Measurements from ENCODE around the gene COL28A1. TPM values are rescaled to one million over a fixed set of nuclear protein-coding genes. Genes with fewer than 3 reads are reported as not detected.

The COL28A1 gene
- total RNA-seq, 1 donor from 2014 or later, result 0.60 TPM

DNA sequence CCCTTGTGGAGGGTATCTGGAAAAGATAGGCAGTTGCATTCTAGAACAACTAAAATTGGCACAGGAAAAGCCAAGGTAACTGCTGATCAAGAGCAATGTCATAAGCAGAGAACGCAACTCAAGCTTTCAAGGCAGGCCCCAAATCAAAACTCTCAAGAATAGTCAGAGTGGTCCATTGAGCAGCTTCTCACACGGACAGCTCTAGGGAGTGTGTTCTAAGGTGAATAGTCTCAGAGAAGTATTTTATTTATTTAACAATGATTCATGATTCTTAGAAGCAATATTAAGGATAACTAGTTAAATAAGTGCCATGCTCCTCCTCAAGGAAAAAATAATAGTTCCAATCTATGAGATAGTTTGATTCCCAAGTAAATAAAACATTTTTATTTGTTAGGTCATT lies 83.0 kb downstream of the COL28A1 start:
- TF ChIP-seq CTCF (IDR thresholded peaks at IDR 0.05), result no peak
- no peak for TF ChIP-seq EZH2phosphoT487 (IDR thresholded peaks at IDR 0.05)
- no peak for TF ChIP-seq EZH2 (IDR thresholded peaks at IDR 0.05)
- H3K4me3 ChIP-seq, result no peak overlapping the region
- no peaks in the 10 kb centered on the region for H3K27me3 Mint-ChIP-seq (ENCODE audit: insufficient read depth, low read depth)
- H3K36me3 ChIP-seq, result peaks cover 9% of the 10 kb centered on the region
- H3K4me3 Mint-ChIP-seq, result no peak overlapping the region
- H3K4me1 ChIP-seq, result no peaks in the 10 kb centered on the region
- no peaks in the 10 kb centered on the region for H3K79me2 ChIP-seq (ENCODE audit: low read depth)
- DNase-seq (ENCODE audit: low spot score), result no peak
- H3K27ac Mint-ChIP-seq, result no peak overlapping the region
- no peaks in the 10 kb centered on the region for H3K4me1 Mint-ChIP-seq
- H3F3A ChIP-seq (ENCODE audit: low read depth), result no peaks in the 10 kb centered on the region
- no peak overlapping the region for H3K4me2 ChIP-seq
- no peak overlapping the region for H2AFZ ChIP-seq (replicated peaks)
- H3K27me3 ChIP-seq, result no peaks in the 10 kb centered on the region
- peaks cover 24% of the 10 kb centered on the region for H3K9me3 ChIP-seq (ENCODE audit: low read depth)
- no peak overlapping the region for H3K27ac ChIP-seq
- peaks cover 6% of the 10 kb centered on the region for H3K9me3 Mint-ChIP-seq
- no peaks in the 10 kb centered on the region for H3K36me3 Mint-ChIP-seq
- no peak overlapping the region for H3K9ac ChIP-seq
- H4K20me1 ChIP-seq (ENCODE audit: low read depth), result no peaks in the 10 kb centered on the region

GRCh38 chr7:7452119-7452518 lies 83.6 kb downstream of the COL28A1 start:
- Histone ChIP-seq H3K4me1 (no peaks in the 10 kb centered on the region), H3K36me3 (peaks cover 9% of the 10 kb centered on the region), H3K27ac (no peak overlapping the region), H2AFZ (replicated peaks) (no peak overlapping the region), H3F3A (ENCODE audit: low read depth) (no peaks in the 10 kb centered on the region), H3K27me3 (no peaks in the 10 kb centered on the region), H3K9ac (no peak overlapping the region), H3K79me2 (ENCODE audit: low read depth) (no peaks in the 10 kb centered on the region), H3K4me3 (no peak overlapping the region), H3K9me3 (ENCODE audit: low read depth) (peaks cover 27% of the 10 kb centered on the region), H3K4me2 (no peak overlapping the region), H4K20me1 (ENCODE audit: low read depth) (no peaks in the 10 kb centered on the region)
- Mint-ChIP-seq H3K27me3 (ENCODE audit: insufficient read depth, low read depth) (no peaks in the 10 kb centered on the region), H3K4me1 (no peaks in the 10 kb centered on the region), H3K9me3 (peaks cover 9% of the 10 kb centered on the region), H3K36me3 (no peaks in the 10 kb centered on the region), H3K4me3 (no peak overlapping the region), H3K27ac (no peak overlapping the region)
- TF ChIP-seq CTCF (IDR thresholded peaks at IDR 0.05), result no peak
- TF ChIP-seq EZH2phosphoT487 (IDR thresholded peaks at IDR 0.05), result no peak
- TF ChIP-seq EZH2 (IDR thresholded peaks at IDR 0.05), result no peak
- no peak for DNase-seq (ENCODE audit: low spot score)

DNA sequence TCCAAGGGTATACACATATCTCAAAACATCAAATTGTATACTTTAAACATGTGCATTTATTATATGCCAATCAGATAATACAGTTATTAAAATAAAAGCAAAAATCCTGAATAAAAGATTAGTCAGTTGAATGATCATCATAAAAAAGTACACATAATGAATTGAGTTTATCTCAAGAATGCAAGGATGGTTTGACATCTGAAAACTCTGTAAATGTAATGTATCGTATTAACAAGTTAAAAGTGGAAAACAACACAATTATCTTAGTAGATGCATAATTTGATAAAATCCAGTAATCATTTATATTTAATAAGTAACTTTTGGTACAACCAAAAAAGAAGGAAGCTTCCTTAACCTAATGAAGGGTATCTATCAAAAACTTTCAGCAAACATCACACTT lies 86.6 kb downstream of the COL28A1 start:
- peaks cover 27% of the 10 kb centered on the region for H3K9me3 ChIP-seq (ENCODE audit: low read depth)
- no peak overlapping the region for H3K27ac Mint-ChIP-seq
- no peak for DNase-seq (ENCODE audit: low spot score)
- H3K4me3 ChIP-seq, result no peak overlapping the region
- H3K9me3 Mint-ChIP-seq, result peaks cover 16% of the 10 kb centered on the region
- H2AFZ ChIP-seq (replicated peaks), result no peak overlapping the region
- no peak overlapping the region for H3K4me3 Mint-ChIP-seq
- H3K27me3 ChIP-seq, result no peaks in the 10 kb centered on the region
- H3F3A ChIP-seq (ENCODE audit: low read depth), result no peaks in the 10 kb centered on the region
- TF ChIP-seq EZH2 (IDR thresholded peaks at IDR 0.05) (no peak), CTCF (IDR thresholded peaks at IDR 0.05) (no peak), EZH2phosphoT487 (IDR thresholded peaks at IDR 0.05) (no peak)
- no peak overlapping the region for H3K27ac ChIP-seq
- peaks cover 2% of the 10 kb centered on the region for H3K27me3 Mint-ChIP-seq (ENCODE audit: insufficient read depth, low read depth)
- H3K79me2 ChIP-seq (ENCODE audit: low read depth), result no peaks in the 10 kb centered on the region
- H3K9ac ChIP-seq, result no peak overlapping the region
- no peaks in the 10 kb centered on the region for H3K4me1 ChIP-seq
- peaks cover 9% of the 10 kb centered on the region for H3K36me3 ChIP-seq
- H3K4me2 ChIP-seq, result no peak overlapping the region
- H3K4me1 Mint-ChIP-seq, result no peaks in the 10 kb centered on the region
- no peaks in the 10 kb centered on the region for H3K36me3 Mint-ChIP-seq
- H4K20me1 ChIP-seq (ENCODE audit: low read depth), result no peaks in the 10 kb centered on the region

Measured in neural progenitor cell (in vitro differentiated cells).